Endodermal cell (in vitro differentiated cells): ENCODE measurements around the gene ARHGDIA. TPM values are rescaled to one million over a fixed set of nuclear protein-coding genes. Genes with fewer than 3 reads are reported as not detected.

Source experiments
- DNase-seq: peaks from one replicate; pipeline ENCODE4 v3.0.0-alpha.2; 2017
- H3K27ac ChIP-seq: 2 replicates; pipeline ENCODE4 v1.5.1; 2013; ENCODE audit warnings: mild to moderate bottlenecking, low read depth, low read length, moderate library complexity
- H3K27me3 ChIP-seq: 2 replicates; pipeline ENCODE4 v1.6.1; 2013; ENCODE audit warnings: mild to moderate bottlenecking, low read length, moderate library complexity; ENCODE audit not compliant: insufficient read depth, control insufficient read depth, poor library complexity, severe bottlenecking
- H3K36me3 ChIP-seq: 2 replicates; pipeline ENCODE4 v1.7.0; 2013; ENCODE audit warnings: mild to moderate bottlenecking, low read length, moderate library complexity; ENCODE audit not compliant: control insufficient read depth, insufficient read depth
- H3K4me1 ChIP-seq: one replicate; pipeline ENCODE4 v1.7.0; 2013; ENCODE audit warnings: low read length; ENCODE audit not compliant: control insufficient read depth, insufficient read depth
- H3K4me3 ChIP-seq: 2 replicates; pipeline ENCODE4 v1.5.1; 2013; ENCODE audit warnings: mild to moderate bottlenecking, low read length, moderate library complexity
- H3K9ac ChIP-seq: 2 replicates; pipeline ENCODE4 v1.6.1; 2013; ENCODE audit warnings: mild to moderate bottlenecking, low read length, moderate library complexity; ENCODE audit not compliant: poor library complexity, severe bottlenecking; ENCODE audit errors: extremely low read depth
- H3K9me3 ChIP-seq: 2 replicates; pipeline ENCODE4 v1.6.1; 2013; ENCODE audit warnings: mild to moderate bottlenecking, low read length, moderate library complexity; ENCODE audit not compliant: control insufficient read depth
- H3K27ac Mint-ChIP-seq: 2 replicates; pipeline ENCODE4 v1.8.0; 2020; ENCODE audit warnings: mixed read lengths
- H3K27me3 Mint-ChIP-seq: 2 replicates; pipeline ENCODE4 v1.8.0; 2021; ENCODE audit warnings: mild to moderate bottlenecking, mixed read lengths; ENCODE audit not compliant: insufficient read depth
- H3K36me3 Mint-ChIP-seq: 2 replicates; pipeline ENCODE4 v1.8.0; 2020; ENCODE audit warnings: low read depth, mixed read lengths
- H3K4me1 Mint-ChIP-seq: 2 replicates; pipeline ENCODE4 v1.8.0; 2020; ENCODE audit warnings: mixed read lengths
- H3K4me3 Mint-ChIP-seq: 2 replicates; pipeline ENCODE4 v1.8.0; 2020; ENCODE audit warnings: mild to moderate bottlenecking, moderate library complexity, mixed read lengths
- H3K9me3 Mint-ChIP-seq: 2 replicates; pipeline ENCODE4 v1.8.0; 2020; ENCODE audit warnings: mild to moderate bottlenecking, mixed read lengths
- WGBS, 2 experiments: methylation state at CpG; one replicate each; pipeline versions ENCODE4 v1.1.5 to v1.1.7; 2013; ENCODE audit warnings: missing lambda C conversion rate in 2 of 2, mixed read lengths in 1 of 2; ENCODE audit not compliant: insufficient coverage in 1 of 2, insufficient read length in 1 of 2; 5-methylcytosine and 5-hydroxymethylcytosine counted together
- total RNA-seq, 2 donors: library from RNA; stranded (reverse); fragmentation: NEBNext Ultra II Directional in 1 of 2; extraction: Animal tissue kit (Norgen Biotek cat#: 25700) in 1 of 2; gene quantifications; 2 replicates in 1 of 2; 3 replicates in 1 of 2; pipeline ENCODE4 v1.2.1, GENCODE V29; 2021
- TF ChIP-seq, protein P1 (sequence below): fragments of 200-600 bp; sonication (generic); conservative IDR thresholded peaks from 2 replicates; pipeline ENCODE4 v1.5.0; 2021; ENCODE audit warnings: antibody characterized with exemption, mild to moderate bottlenecking

Gene ARHGDIA
- total RNA-seq, 2 donors from 2014 or later, result 240 to 254 TPM

DNA sequence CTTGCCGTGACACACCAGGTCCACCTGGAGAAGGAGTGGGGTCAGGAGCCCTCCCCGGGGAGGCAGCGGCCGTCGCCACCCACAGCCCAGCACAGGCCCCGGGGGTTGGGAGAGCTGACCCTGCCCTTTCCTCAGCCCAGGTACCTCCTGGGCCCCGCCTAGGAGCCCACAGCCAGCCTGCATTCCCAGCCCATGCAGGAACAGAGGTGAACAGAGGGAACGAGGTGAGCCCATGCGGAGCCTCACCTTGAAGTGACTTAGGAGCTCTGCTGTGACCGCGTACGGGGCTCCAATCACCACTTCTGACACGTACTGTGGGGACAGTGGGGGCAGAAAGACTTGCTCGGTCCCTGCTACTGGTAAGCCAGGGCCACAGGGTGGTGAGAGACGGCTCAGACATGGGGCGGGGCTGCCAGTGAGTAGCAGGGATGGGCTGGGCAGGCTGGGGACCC is 34.3 kb upstream of the ARHGDIA start:
- peaks cover 11% of the 10 kb centered on the region for H3K27me3 Mint-ChIP-seq

DNA sequence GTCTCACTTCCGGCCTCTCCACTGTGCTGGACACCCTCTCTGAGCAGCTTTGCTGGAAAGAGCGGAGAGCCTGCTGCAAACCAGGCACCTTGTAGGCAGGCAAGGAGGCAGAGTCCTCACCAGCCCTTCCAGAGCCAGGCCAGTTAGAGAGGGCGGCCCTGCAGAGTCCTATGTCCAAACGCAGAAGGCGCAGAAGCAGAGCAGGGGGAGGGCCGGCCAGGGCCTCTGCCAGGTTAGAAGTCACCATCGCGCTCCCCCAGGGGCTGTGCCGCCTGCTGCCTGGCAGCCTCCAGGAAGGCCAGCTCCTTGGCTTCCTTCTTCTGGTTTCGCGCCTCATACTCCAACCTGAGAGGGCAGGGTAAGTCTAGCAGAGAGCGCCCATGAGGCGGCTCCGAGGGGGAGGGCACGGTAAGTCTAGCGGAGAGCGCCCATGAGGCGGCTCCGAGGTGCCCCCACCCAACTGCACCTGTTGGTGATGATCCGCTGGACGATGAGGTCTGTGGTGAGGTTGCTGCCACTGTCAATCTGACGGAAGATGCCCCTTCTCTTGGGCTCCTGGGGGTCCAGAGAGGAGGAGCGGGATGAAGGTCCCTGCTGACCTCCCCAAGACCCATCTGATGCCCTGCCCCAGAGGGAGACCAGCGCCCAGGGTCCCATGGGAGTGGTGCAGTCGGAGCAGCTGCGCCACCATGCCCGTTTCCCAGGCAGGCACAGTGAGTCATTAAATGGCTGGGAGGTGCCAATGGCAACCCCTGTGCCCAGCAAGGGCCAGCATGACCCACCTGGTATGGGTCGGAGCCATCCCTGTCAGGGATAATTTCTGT is 33.7 kb upstream of the ARHGDIA start:
- H3K9me3 Mint-ChIP-seq, result no peaks in the 10 kb centered on the region

More for the DNA sequence above, 34.3 kb upstream of the ARHGDIA start:
- TF ChIP-seq, protein P1, sequence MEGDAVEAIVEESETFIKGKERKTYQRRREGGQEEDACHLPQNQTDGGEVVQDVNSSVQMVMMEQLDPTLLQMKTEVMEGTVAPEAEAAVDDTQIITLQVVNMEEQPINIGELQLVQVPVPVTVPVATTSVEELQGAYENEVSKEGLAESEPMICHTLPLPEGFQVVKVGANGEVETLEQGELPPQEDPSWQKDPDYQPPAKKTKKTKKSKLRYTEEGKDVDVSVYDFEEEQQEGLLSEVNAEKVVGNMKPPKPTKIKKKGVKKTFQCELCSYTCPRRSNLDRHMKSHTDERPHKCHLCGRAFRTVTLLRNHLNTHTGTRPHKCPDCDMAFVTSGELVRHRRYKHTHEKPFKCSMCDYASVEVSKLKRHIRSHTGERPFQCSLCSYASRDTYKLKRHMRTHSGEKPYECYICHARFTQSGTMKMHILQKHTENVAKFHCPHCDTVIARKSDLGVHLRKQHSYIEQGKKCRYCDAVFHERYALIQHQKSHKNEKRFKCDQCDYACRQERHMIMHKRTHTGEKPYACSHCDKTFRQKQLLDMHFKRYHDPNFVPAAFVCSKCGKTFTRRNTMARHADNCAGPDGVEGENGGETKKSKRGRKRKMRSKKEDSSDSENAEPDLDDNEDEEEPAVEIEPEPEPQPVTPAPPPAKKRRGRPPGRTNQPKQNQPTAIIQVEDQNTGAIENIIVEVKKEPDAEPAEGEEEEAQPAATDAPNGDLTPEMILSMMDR, result no peak
- H3K9me3 ChIP-seq, result no peaks in the 10 kb centered on the region
- DNase-seq, result no peak
- H3K4me1 ChIP-seq, result peaks cover 8% of the 10 kb centered on the region
- H3K4me1 Mint-ChIP-seq, result peaks cover 4% of the 10 kb centered on the region
- peaks cover 10% of the 10 kb centered on the region for H3K27me3 ChIP-seq
- peaks cover 36% of the 10 kb centered on the region for H3K36me3 ChIP-seq
- no peak overlapping the region for H3K9ac ChIP-seq
- H3K4me3 ChIP-seq, result no peak overlapping the region
- H3K27ac ChIP-seq, result no peak overlapping the region
- H3K4me3 Mint-ChIP-seq, result no peak overlapping the region
- H3K36me3 Mint-ChIP-seq, result peaks cover 15% of the 10 kb centered on the region
- H3K27ac Mint-ChIP-seq, result no peak overlapping the region
- WGBS, 2 experiments, result 92 to 95% methylated on average over 11 to 16 of the region's 16 CpGs
- H3K9me3 Mint-ChIP-seq, result no peaks in the 10 kb centered on the region

DNA sequence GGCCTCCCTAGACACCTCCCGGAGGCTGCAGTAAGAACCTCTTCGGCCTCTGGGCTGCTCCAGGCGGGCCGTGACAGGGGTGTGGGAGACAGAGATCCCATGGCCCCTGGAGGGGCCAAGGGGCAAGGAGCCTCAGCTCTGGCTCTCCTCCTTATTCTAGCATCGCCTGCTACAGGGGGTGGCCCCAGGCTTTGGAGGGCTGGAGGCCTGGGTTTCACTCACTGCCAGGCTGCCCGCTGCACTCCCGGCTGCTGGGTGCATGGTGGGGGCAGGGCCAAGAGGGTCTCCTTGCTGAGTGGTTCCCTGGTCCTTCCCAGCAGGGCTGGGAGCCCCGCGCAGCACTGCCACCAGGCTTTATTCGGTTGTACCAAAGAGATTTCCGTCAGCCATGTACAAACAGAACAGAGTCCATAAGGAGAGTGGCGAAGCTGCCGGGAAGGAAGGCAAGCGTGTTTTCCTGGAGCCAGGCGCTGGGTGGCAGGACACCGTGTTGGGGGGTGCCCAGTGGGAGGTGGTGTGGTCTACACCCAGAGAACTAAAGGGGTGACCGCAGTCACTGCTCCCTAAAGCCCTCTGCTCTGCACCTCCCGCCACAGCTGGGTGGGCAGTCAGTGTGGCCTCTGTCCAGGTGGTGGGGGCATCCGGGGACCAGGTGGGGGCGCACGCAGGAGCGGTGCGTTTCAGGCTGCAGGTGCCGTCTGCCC is 32.9 kb upstream of the ARHGDIA start:
- Histone ChIP-seq H3K36me3 (peaks cover 32% of the 10 kb centered on the region), H3K4me3 (no peak overlapping the region), H3K27ac (no peak overlapping the region), H3K9ac (no peak overlapping the region), H3K27me3 (peaks cover 10% of the 10 kb centered on the region), H3K9me3 (no peaks in the 10 kb centered on the region), H3K4me1 (no peaks in the 10 kb centered on the region)
- no peak for DNase-seq
- TF ChIP-seq, protein P1, result no peak
- Mint-ChIP-seq H3K4me1 (no peaks in the 10 kb centered on the region), H3K4me3 (no peak overlapping the region), H3K36me3 (peaks cover 22% of the 10 kb centered on the region), H3K9me3 (no peaks in the 10 kb centered on the region), H3K27me3 (peaks cover 11% of the 10 kb centered on the region), H3K27ac (no peak overlapping the region)
- WGBS, 2 experiments, result 93 to 94% methylated on average over 14 to 24 of the region's 24 CpGs

More for the DNA sequence above, 33.7 kb upstream of the ARHGDIA start:
- H3K4me3 Mint-ChIP-seq, result no peak overlapping the region
- H3K9ac ChIP-seq, result no peak overlapping the region
- H3K36me3 ChIP-seq, result peaks cover 36% of the 10 kb centered on the region
- TF ChIP-seq, protein P1, result no peak
- H3K36me3 Mint-ChIP-seq, result peaks cover 21% of the 10 kb centered on the region
- H3K27ac Mint-ChIP-seq, result no peak overlapping the region
- WGBS, 2 experiments, result 93 to 100% methylated on average over 23 to 28 of the region's 28 CpGs
- no peak overlapping the region for H3K27ac ChIP-seq
- no peak overlapping the region for H3K4me3 ChIP-seq
- H3K4me1 Mint-ChIP-seq, result no peaks in the 10 kb centered on the region
- no peaks in the 10 kb centered on the region for H3K9me3 ChIP-seq
- H3K4me1 ChIP-seq, result peaks cover 3% of the 10 kb centered on the region
- H3K27me3 Mint-ChIP-seq, result peaks cover 11% of the 10 kb centered on the region
- H3K27me3 ChIP-seq, result peaks cover 10% of the 10 kb centered on the region
- DNase-seq, result no peak
